Right lobe of liver (tissue), 6 donors: ENCODE results near the gene BCAM. TPM values are rescaled to one million over a fixed set of nuclear protein-coding genes. Genes with fewer than 3 reads are reported as not detected.
A peak's percentile ranks its signal among the peaks of the same experiment; 100 is the strongest.

Source experiments
- ATAC-seq, 4 donors: fragments of 200-7000 bp; cut with Tn5 transposase; one replicate each; pipeline ENCODE4 v1.9.1; 2020; ENCODE audit warnings: mild to moderate bottlenecking in 4 of 4, moderate library complexity in 4 of 4
- DNase-seq, 3 donors: peaks; one replicate each; pipeline ENCODE4 v3.0.0-alpha.2; 2020
- H3K27ac ChIP-seq, 3 donors: fragments of 200-600 bp; one replicate each; pipeline ENCODE4 v1.8.0; 2022
- H3K27me3 ChIP-seq, 2 donors: fragments of 200-600 bp; one replicate each; pipeline ENCODE4 v1.8.0; 2022
- H3K36me3 ChIP-seq, 4 donors: fragments of 200-600 bp; sonication (generic) in 1 of 4; one replicate each; pipeline versions ENCODE4 v1.5.1 to v1.8.0; 2017 to 2022; ENCODE audit warnings: control low read depth in 1 of 4
- H3K4me1 ChIP-seq, 4 donors: fragments of 200-600 bp; sonication (generic) in 1 of 4; one replicate each; pipeline versions ENCODE4 v1.5.1 to v1.8.0; 2017 to 2022; ENCODE audit warnings: control low read depth in 1 of 4
- H3K4me3 ChIP-seq, 3 donors: fragments of 200-600 bp; one replicate each; pipeline ENCODE4 v1.8.0; 2022
- H3K9me3 ChIP-seq, 4 donors: fragments of 200-600 bp; sonication (generic) in 1 of 4; one replicate each; pipeline versions ENCODE4 v1.5.1 to v1.8.0; 2017 to 2022; ENCODE audit warnings: control low read depth in 1 of 4
- POLR2A ChIP-seq: fragments of 450-650 bp; IDR thresholded peaks from one replicate; pipeline ENCODE4 v1.6.1; 2017; ENCODE audit warnings: antibody characterized with exemption, mild to moderate bottlenecking
- WGBS: methylation state at CpG from one replicate; pipeline ENCODE4 v1.1.6; 2018; ENCODE audit warnings: low coverage, low lambda C conversion rate; ENCODE audit not compliant: insufficient coverage; ENCODE audit errors: missing lambda C conversion rate; 5-methylcytosine and 5-hydroxymethylcytosine counted together
- intact Hi-C, 2 donors: fragments of 100-400 bp; cut with DNase I; formaldehyde crosslinking; loops; one replicate each; pipeline versions ENCODE4 v1.11.2 to v1.14.1; 2022
- long read RNA-seq: library from polyadenylated mRNA; unstranded; transcript quantifications from one replicate; pipeline ENCODE4 v2.0.0, GENCODE V29; 2019
- total RNA-seq, 6 experiments: library from RNA; depleted of rRNA in 2 of 6; stranded (reverse); fragments of >200 nt in 2 of 6; fragmentation: NEBNext Ultra II Directional in 3 of 6; extraction: Animal tissue kit (Norgen Biotek cat#: 25700) in 3 of 6; gene quantifications; one replicate each; pipeline versions ENCODE4 v1.1.0 to v1.2.4, GENCODE V29; 2016 to 2023
- TF ChIP-seq, protein P1 (sequence below), 4 donors: fragments of 200-600 bp in 3 of 4; fragments of 450-650 bp in 1 of 4; IDR thresholded peaks; one replicate each; pipeline versions ENCODE4 v1.5.1 to v1.8.0; 2016 to 2022; ENCODE audit warnings: antibody characterized with exemption in 4 of 4, mild to moderate bottlenecking in 2 of 4
- donor health status: DM: no; HTN: yes; CAD: no.
- donor health status: DM: no; HTN: no; CAD: no.
- donor health status: DM: no; HTN: no; CAD: no.
- donor health status: DM: no; HTN: yes; CAD: no.
- donor health status: DM: no; HTN: yes; CAD: no.

BCAM gene, protein sequence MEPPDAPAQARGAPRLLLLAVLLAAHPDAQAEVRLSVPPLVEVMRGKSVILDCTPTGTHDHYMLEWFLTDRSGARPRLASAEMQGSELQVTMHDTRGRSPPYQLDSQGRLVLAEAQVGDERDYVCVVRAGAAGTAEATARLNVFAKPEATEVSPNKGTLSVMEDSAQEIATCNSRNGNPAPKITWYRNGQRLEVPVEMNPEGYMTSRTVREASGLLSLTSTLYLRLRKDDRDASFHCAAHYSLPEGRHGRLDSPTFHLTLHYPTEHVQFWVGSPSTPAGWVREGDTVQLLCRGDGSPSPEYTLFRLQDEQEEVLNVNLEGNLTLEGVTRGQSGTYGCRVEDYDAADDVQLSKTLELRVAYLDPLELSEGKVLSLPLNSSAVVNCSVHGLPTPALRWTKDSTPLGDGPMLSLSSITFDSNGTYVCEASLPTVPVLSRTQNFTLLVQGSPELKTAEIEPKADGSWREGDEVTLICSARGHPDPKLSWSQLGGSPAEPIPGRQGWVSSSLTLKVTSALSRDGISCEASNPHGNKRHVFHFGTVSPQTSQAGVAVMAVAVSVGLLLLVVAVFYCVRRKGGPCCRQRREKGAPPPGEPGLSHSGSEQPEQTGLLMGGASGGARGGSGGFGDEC
- total RNA-seq = 10 to 100 TPM; 26.5 to 48.3 (median 32.7) TPM
- long read RNA-seq = 0 reads

DNA sequence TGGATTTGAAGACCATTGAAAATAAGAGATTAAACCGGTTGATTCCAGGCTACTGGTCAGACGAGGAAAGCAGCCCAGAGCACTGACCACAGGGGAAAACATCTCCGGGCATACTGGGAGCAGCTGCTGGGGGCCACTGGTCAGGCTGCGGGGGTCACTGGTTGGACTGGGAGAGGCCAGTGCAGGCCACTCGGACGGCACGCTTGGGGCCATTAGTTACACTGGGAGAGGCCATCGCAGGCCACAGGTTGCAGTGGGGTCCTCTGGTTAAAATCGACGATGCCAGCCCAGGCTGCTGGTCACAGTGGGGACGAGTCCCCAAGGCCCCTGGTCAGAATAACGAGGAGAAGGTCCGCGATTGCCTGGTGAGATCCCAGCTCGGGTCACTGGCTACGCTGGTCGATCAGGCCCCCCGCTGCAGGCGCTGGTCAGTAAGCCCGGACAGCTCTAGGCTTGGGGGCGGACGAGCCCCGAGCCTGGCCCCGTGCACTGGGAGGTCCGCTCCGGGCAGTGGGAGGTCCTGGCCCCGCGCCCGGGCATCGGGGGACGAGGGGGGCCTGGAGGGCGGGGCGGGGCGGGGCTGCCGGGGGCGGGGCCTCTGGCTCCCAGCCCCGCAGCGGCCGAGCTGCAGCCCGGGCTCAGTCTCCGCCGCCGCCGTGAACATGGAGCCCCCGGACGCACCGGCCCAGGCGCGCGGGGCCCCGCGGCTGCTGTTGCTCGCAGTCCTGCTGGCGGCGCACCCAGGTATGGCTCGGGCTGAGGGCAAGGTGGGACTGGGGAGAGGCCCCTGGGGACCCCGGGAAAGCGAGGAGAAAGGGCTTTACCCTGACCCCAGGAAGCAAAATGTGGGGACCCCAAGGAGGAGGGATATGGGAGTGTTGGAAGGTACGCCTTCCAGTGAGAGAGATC, at the start of gene BCAM:
Gene BCAM, plus strand, starts transcription at position 641 of the 909 bp plus-strand sequence. Its CDS starts 22 bp downstream, at position 663.
- ATAC-seq (peak; percentile 72 to 76 (median 74)), DNase-seq (peak; percentile 85 to 90 (median 86))
- intact Hi-C loops = no loop called here
- H3K36me3 ChIP-seq = no peaks in the 10 kb centered on the region
- peaks cover 0 to 23% (median 10%) of the 10 kb centered on the region in 4 donors for H3K4me1 ChIP-seq
- H3K9me3 ChIP-seq = no peaks in the 10 kb centered on the region
- TF ChIP-seq POLR2A = peak; percentile 51
- TF ChIP-seq, protein P1, sequence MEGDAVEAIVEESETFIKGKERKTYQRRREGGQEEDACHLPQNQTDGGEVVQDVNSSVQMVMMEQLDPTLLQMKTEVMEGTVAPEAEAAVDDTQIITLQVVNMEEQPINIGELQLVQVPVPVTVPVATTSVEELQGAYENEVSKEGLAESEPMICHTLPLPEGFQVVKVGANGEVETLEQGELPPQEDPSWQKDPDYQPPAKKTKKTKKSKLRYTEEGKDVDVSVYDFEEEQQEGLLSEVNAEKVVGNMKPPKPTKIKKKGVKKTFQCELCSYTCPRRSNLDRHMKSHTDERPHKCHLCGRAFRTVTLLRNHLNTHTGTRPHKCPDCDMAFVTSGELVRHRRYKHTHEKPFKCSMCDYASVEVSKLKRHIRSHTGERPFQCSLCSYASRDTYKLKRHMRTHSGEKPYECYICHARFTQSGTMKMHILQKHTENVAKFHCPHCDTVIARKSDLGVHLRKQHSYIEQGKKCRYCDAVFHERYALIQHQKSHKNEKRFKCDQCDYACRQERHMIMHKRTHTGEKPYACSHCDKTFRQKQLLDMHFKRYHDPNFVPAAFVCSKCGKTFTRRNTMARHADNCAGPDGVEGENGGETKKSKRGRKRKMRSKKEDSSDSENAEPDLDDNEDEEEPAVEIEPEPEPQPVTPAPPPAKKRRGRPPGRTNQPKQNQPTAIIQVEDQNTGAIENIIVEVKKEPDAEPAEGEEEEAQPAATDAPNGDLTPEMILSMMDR (IDR thresholded peaks at IDR 0.05) = no peak
- peak within 1 kb of the TSS; percentile 53 to 56 (median 54) for H3K4me3 ChIP-seq
- peak within 1 kb of the TSS; percentile 38 to 75 (median 72) for H3K27ac ChIP-seq
- H3K27me3 ChIP-seq = no peaks in the 10 kb centered on the region
- WGBS = 5% methylated on average over 7 of the region's 59 CpGs

DNA sequence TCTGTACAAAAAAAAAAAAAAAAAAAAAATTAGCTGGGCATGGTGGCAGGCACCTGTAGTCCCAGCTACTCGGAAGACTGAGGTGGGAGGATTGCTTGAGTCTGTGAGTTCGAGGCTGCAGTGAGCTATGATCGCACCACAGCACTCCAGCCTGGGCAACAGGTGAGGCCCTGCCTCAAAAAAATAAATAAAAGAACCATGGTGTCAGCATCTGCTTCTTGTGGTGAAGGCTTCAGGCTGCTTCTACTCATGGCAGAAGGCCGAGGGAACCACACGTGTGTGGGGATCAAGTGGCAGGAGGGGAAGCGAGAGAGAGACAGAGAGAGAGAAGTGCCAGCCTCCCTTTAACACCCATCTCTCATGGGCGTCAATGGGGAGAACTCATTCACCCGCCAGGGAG, 46.9 kb upstream of the BCAM start:
- H3K36me3 ChIP-seq = peaks cover 0 to 35% (median 18%) of the 10 kb centered on the region in 4 donors
- ATAC-seq = no peak

DNA sequence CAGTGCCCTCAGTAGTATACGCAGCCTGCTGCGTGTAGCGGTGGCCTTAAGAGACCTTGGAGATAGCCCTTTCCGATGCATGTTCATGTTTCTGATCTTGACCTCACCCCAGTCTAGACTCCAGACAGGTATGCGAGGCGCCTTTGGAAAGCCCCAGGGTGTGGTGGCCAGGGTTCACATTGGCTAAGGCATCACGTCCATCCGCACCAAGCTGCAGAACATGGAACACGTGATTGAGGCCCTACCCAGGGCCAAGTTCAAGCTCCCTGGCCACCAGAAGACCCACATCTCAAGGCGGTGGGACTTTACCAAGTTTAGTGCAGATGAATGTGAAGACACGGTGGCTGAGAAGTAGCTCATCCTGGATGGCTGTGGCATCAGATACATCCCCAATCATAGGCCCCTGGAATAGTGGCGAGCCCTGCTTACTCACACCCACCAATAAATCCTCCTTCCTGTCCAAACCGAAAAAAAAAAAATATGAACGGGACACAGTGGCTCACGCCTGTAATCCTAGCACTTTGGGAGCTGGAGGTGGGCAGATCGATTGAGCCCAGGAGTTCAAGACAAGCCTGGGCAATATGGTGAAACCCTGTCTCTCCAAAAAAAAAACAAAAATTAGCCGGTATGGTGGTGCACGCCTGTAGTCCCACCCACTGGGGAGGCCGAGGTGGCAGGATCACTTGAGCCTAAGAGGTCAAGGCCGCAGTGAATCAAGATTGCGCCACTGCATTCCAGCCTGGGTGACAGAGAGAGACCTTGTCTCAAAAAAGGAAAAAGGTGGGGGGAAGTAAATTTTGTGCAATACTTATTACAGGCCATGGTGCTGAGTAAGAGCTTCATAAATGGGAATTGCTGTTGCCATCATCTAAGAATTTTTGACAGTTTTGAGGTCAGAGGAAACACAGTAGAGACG, 43.6 kb upstream of the BCAM start:
- 43% methylated on average over 17 of the region's 22 CpGs for WGBS
- H3K4me1 ChIP-seq = peaks cover 0 to 6% (median 3%) of the 10 kb centered on the region in 4 donors
- peak in 2 of 3 donors; percentile 78 to 80 for DNase-seq

More for the DNA sequence above, 46.9 kb upstream of the BCAM start:
- TF ChIP-seq, protein P1 (IDR thresholded peaks at IDR 0.05) = no peak
- TF ChIP-seq POLR2A = no peak
- H3K27ac ChIP-seq = no peak overlapping the region
- intact Hi-C loops = loop anchor here in 1 of 2 donors (10.0 kb wide), 1 partner anchor 187 kb away; no protein-coding TSS in a partner anchor
- H3K9me3 ChIP-seq = no peaks in the 10 kb centered on the region
- H3K4me1 ChIP-seq = peaks cover 0 to 6% (median 2%) of the 10 kb centered on the region in 4 donors
- no peak overlapping the region for H3K4me3 ChIP-seq
- 80% methylated on average over 5 of the region's 8 CpGs for WGBS
- no peak for DNase-seq
- no peaks in the 10 kb centered on the region for H3K27me3 ChIP-seq

More for the DNA sequence above, 43.6 kb upstream of the BCAM start:
- peak; percentile 29 to 69 (median 58) for ATAC-seq
- Histone ChIP-seq H3K27me3 (no peaks in the 10 kb centered on the region), H3K4me3 (no peak overlapping the region), H3K9me3 (no peaks in the 10 kb centered on the region), H3K27ac (peak overlapping the region in 1 of 3 donors; percentile 37), H3K36me3 (peaks cover 0 to 7% (median 1%) of the 10 kb centered on the region in 4 donors)
- TF ChIP-seq POLR2A = no peak
- TF ChIP-seq, protein P1 (IDR thresholded peaks at IDR 0.05) = no peak
- intact Hi-C loops = loop anchor here in 1 of 2 donors (10.0 kb wide), 1 partner anchor 190 kb away; no protein-coding TSS in a partner anchor
